HEK293 (cell line): ENCODE data around the gene KREMEN1.

Experiments
- CTCF ChIA-PET: fragments of 350-600 bp; formaldehyde crosslinking; extraction: SDS; loops from one replicate; lab custom pipeline; 2021; ENCODE audit warnings: antibody characterized with exemption; lab: Yijun Ruan, JAX
- POLR2A ChIA-PET: fragments of 300-600 bp; formaldehyde crosslinking; extraction: SDS; loops from one replicate; lab custom pipeline; 2020; ENCODE audit warnings: antibody characterized with exemption, inconsistent platforms; lab: Yijun Ruan, JAX
- H3K27ac ChIP-seq: fragments of 200-500 bp; sonication (Bioruptor generic); 2 replicates; pipeline ENCODE4 v1.5.1; 2014; ENCODE audit warnings: low read depth, low read length, control low read depth, inconsistent platforms; ENCODE audit errors: extremely low read depth
- H3K36me3 ChIP-seq, 2 experiments: fragments of 200-500 bp in 1 of 2; sonication (Bioruptor generic) in 1 of 2; 1 replicate in 1 of 2; 2 replicates in 1 of 2; pipeline ENCODE4 v1.5.1; 2014 to 2017; ENCODE audit warnings: inconsistent platforms in 2 of 2, low read length in 2 of 2; ENCODE audit not compliant: control insufficient read depth in 2 of 2, insufficient read depth in 1 of 2
- H3K4me1 ChIP-seq: fragments of 200-500 bp; sonication (Bioruptor generic); 2 replicates; pipeline ENCODE4 v1.5.1; 2014; ENCODE audit warnings: mild to moderate bottlenecking, low read length, inconsistent platforms; ENCODE audit not compliant: control insufficient read depth, insufficient read depth
- H3K4me3 ChIP-seq: 2 replicates; pipeline ENCODE4 v1.5.1; 2011; ENCODE audit warnings: low read depth, mild to moderate bottlenecking, control low read depth, low read length, moderate library complexity
- H3K9me3 ChIP-seq: fragments of 200-500 bp; sonication (Bioruptor generic); 2 replicates; pipeline ENCODE4 v1.5.1; 2014; ENCODE audit warnings: low read depth, low read length, inconsistent platforms; ENCODE audit not compliant: control insufficient read depth, insufficient read depth
- GLIS2 ChIP-seq: fragments of 450-650 bp; formaldehyde crosslinking; IDR thresholded peaks from 2 replicates; pipeline ENCODE4 v1.5.1; 2016; ENCODE audit warnings: missing biosample characterization, missing genetic modification characterization
- SP2 ChIP-seq: fragments of 450-650 bp; formaldehyde crosslinking; IDR thresholded peaks from 2 replicates; pipeline ENCODE4 v1.5.1; 2016; ENCODE audit warnings: missing biosample characterization, missing genetic modification characterization
- ZBTB17 ChIP-seq: fragments of 450-650 bp; formaldehyde crosslinking; IDR thresholded peaks from 2 replicates; pipeline ENCODE4 v1.5.1; 2016; ENCODE audit warnings: missing biosample characterization, missing genetic modification characterization
- ZBTB48 ChIP-seq: fragments of 450-650 bp; formaldehyde crosslinking; IDR thresholded peaks from 2 replicates; pipeline ENCODE4 v1.5.1; 2016; ENCODE audit warnings: missing biosample characterization, missing genetic modification characterization
- ZNF121 ChIP-seq: fragments of 450-650 bp; formaldehyde crosslinking; IDR thresholded peaks from 2 replicates; pipeline ENCODE4 v1.5.1; 2016; ENCODE audit warnings: missing biosample characterization, missing genetic modification characterization
- ZNF175 ChIP-seq: fragments of 450-650 bp; formaldehyde crosslinking; IDR thresholded peaks from 2 replicates; pipeline ENCODE4 v1.5.1; 2016; ENCODE audit warnings: missing biosample characterization, missing genetic modification characterization
- ZNF416 ChIP-seq: fragments of 450-650 bp; formaldehyde crosslinking; IDR thresholded peaks from 2 replicates; pipeline ENCODE4 v1.5.1; 2016; ENCODE audit warnings: missing biosample characterization, missing genetic modification characterization
- ZNF585B ChIP-seq: fragments of 450-650 bp; formaldehyde crosslinking; IDR thresholded peaks from 2 replicates; pipeline ENCODE4 v1.5.1; 2016; ENCODE audit warnings: missing biosample characterization, missing genetic modification characterization
- ZNF600 ChIP-seq: fragments of 450-650 bp; formaldehyde crosslinking; IDR thresholded peaks from 2 replicates; pipeline ENCODE4 v1.5.1; 2016; ENCODE audit warnings: missing biosample characterization, missing genetic modification characterization
- ZNF621 ChIP-seq: fragments of 450-650 bp; formaldehyde crosslinking; IDR thresholded peaks from 2 replicates; pipeline ENCODE4 v1.5.1; 2017; ENCODE audit warnings: missing biosample characterization, missing genetic modification characterization
- ZNF654 ChIP-seq: fragments of 450-650 bp; formaldehyde crosslinking; IDR thresholded peaks from 2 replicates; pipeline ENCODE4 v1.5.1; 2016; ENCODE audit warnings: low read depth, missing biosample characterization, missing genetic modification characterization
- ZSCAN30 ChIP-seq: fragments of 450-650 bp; IDR thresholded peaks from 2 replicates; pipeline ENCODE4 v1.5.1; 2018; ENCODE audit warnings: missing biosample characterization, mild to moderate bottlenecking, missing genetic modification characterization, moderate library complexity
- TF ChIP-seq, protein P1 (sequence below): fragments of 450-650 bp; formaldehyde crosslinking; IDR thresholded peaks from 2 replicates; pipeline ENCODE4 v1.5.1; 2016; ENCODE audit warnings: missing biosample characterization, missing genetic modification characterization
- TF ChIP-seq, protein P2 (sequence below): fragments of 450-650 bp; formaldehyde crosslinking; IDR thresholded peaks from 2 replicates; pipeline ENCODE4 v1.5.1; 2017; ENCODE audit warnings: missing biosample characterization, missing genetic modification characterization

KREMEN1 gene

GRCh38 chr22:29207243-29207550, 134.4 kb downstream of the KREMEN1 start:
- ChIA-PET POLR2A (no interaction called here), CTCF (interaction anchor here (5.5 kb wide), 1 partner anchor 38 kb away, joined by 44 read pairs; no protein-coding TSS in a partner anchor)
- H3K4me3 ChIP-seq = no peak overlapping the region

GRCh38 chr22:29207562-29208501, 135.0 kb downstream of the KREMEN1 start:
- TF ChIP-seq ZNF654 (no peak), GLIS2 (tag by site-specific recombination) (0 out of 2 replicates have a peak, but pooled peaks have one; percentile 18), ZNF585B (tag by site-specific recombination) (no peak), ZNF175 (no peak), ZNF416 (tag by site-specific recombination) (no peak), ZSCAN30 (tag by site-specific recombination) (no peak), ZBTB48 (tag by site-specific recombination) (0 out of 2 replicates have a peak, but pooled peaks have one; percentile 20), ZNF121 (tag by site-specific recombination) (no peak), ZBTB17 (tag by site-specific recombination) (0 out of 2 replicates have a peak, but pooled peaks have one; percentile 19)
- TF ChIP-seq, protein P1, sequence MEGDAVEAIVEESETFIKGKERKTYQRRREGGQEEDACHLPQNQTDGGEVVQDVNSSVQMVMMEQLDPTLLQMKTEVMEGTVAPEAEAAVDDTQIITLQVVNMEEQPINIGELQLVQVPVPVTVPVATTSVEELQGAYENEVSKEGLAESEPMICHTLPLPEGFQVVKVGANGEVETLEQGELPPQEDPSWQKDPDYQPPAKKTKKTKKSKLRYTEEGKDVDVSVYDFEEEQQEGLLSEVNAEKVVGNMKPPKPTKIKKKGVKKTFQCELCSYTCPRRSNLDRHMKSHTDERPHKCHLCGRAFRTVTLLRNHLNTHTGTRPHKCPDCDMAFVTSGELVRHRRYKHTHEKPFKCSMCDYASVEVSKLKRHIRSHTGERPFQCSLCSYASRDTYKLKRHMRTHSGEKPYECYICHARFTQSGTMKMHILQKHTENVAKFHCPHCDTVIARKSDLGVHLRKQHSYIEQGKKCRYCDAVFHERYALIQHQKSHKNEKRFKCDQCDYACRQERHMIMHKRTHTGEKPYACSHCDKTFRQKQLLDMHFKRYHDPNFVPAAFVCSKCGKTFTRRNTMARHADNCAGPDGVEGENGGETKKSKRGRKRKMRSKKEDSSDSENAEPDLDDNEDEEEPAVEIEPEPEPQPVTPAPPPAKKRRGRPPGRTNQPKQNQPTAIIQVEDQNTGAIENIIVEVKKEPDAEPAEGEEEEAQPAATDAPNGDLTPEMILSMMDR = no peak
- POLR2A ChIA-PET = no interaction called here
- Histone ChIP-seq H3K4me3 (no peak overlapping the region), H3K9me3 (no peaks in the 10 kb centered on the region), H3K27ac (no peak overlapping the region), H3K36me3 (no peaks in the 10 kb centered on the region), H3K4me1 (no peaks in the 10 kb centered on the region)
- CTCF ChIA-PET = interaction anchor here (0.7 to 5.5 kb wide), 4 partner anchors 37 to 247 kb away, joined by 3 to 44 read pairs (median 6); no protein-coding TSS in a partner anchor

More at GRCh38 chr22:29207243-29207550, 134.4 kb downstream of the KREMEN1 start:
- 0 out of 2 replicates have a peak, but pooled peaks have one; percentile 24 for TF ChIP-seq ZNF600 (tag by site-specific recombination)
- TF ChIP-seq SP2 (tag by site-specific recombination) = no peak
- TF ChIP-seq, protein P2, sequence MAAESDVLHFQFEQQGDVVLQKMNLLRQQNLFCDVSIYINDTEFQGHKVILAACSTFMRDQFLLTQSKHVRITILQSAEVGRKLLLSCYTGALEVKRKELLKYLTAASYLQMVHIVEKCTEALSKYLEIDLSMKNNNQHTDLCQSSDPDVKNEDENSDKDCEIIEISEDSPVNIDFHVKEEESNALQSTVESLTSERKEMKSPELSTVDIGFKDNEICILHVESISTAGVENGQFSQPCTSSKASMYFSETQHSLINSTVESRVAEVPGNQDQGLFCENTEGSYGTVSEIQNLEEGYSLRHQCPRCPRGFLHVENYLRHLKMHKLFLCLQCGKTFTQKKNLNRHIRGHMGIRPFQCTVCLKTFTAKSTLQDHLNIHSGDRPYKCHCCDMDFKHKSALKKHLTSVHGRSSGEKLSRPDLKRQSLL = peak; percentile 82
- H3K4me1 ChIP-seq = no peaks in the 10 kb centered on the region
- no peaks in the 10 kb centered on the region for H3K9me3 ChIP-seq
- no peak overlapping the region for H3K27ac ChIP-seq
- no peaks in the 10 kb centered on the region for H3K36me3 ChIP-seq

GRCh38 chr22:29208502-29208862, 135.6 kb downstream of the KREMEN1 start:
- Histone ChIP-seq H3K4me3 (no peak overlapping the region), H3K9me3 (no peaks in the 10 kb centered on the region), H3K36me3 (no peaks in the 10 kb centered on the region), H3K4me1 (no peaks in the 10 kb centered on the region), H3K27ac (no peak overlapping the region)
- ChIA-PET POLR2A (no interaction called here), CTCF (interaction anchor here (0.6 to 2.0 kb wide), 4 partner anchors 37 to 246 kb away, joined by 3 to 9 read pairs (median 4); no protein-coding TSS in a partner anchor)
- TF ChIP-seq ZNF175 (no peak), ZNF621 (tag by site-specific recombination) (no peak)
